Stimulated activated CD4-positive, alpha-beta T cell treated with anti-CD3 and anti-CD28 coated beads, Interleukin-4, amount 100 ng/mL, for 48 hours (primary cell): ENCODE data around the gene EFCAB10.

ENCODE experiments used
- DNase-seq, 2 donors: peaks; one replicate each; pipeline ENCODE4 v3.0.0-alpha.2; 2020; ENCODE audit warnings: low read depth in 2 of 2

Gene EFCAB10

GRCh38 chr7:105581066-105581811 lies at the start of gene EFCAB10:
TSS of gene EFCAB10 (minus strand) at chr7:105581493. CDS start at chr7:105581463, 30 bp downstream.
- DNase-seq, result peak; percentile 53 to 59

GRCh38 chr7:105625986-105626385 lies 44.7 kb upstream of the EFCAB10 start:
- no peak for DNase-seq

GRCh38 chr7:105623906-105624305 lies 42.6 kb upstream of the EFCAB10 start:
- no peak for DNase-seq

GRCh38 chr7:105623378-105623777 lies 42.1 kb upstream of the EFCAB10 start:
- DNase-seq, result no peak

- DNase-seq, result no peak
Observed at GRCh38 chr7:105622106-105622731, 40.9 kb upstream of the EFCAB10 start.

- no peak for DNase-seq
Observed at GRCh38 chr7:105621617-105622016, 40.3 kb upstream of the EFCAB10 start.

- DNase-seq, result no peak
Observed at GRCh38 chr7:105621176-105621575, 39.9 kb upstream of the EFCAB10 start.

GRCh38 chr7:105619590-105619989 lies 38.3 kb upstream of the EFCAB10 start:
- DNase-seq, result no peak

- no peak for DNase-seq
Observed at GRCh38 chr7:105618016-105618296, 36.7 kb upstream of the EFCAB10 start.

- DNase-seq, result no peak
Observed at GRCh38 chr7:105617280-105618015, 36.2 kb upstream of the EFCAB10 start.

GRCh38 chr7:105614341-105614840 lies 33.1 kb upstream of the EFCAB10 start:
- DNase-seq, result no peak

GRCh38 chr7:105613611-105614330 lies 32.5 kb upstream of the EFCAB10 start:
- no peak for DNase-seq

GRCh38 chr7:105612806-105613205 lies 31.5 kb upstream of the EFCAB10 start:
- no peak for DNase-seq

GRCh38 chr7:105611856-105612775 lies 30.8 kb upstream of the EFCAB10 start:
- no peak for DNase-seq

- no peak for DNase-seq
Observed at GRCh38 chr7:105610165-105610930, 29.1 kb upstream of the EFCAB10 start.

GRCh38 chr7:105602325-105603305 lies 21.3 kb upstream of the EFCAB10 start:
- no peak for DNase-seq

- DNase-seq, result no peak
Observed at GRCh38 chr7:105600720-105601550, 19.6 kb upstream of the EFCAB10 start.

- no peak for DNase-seq
Observed at GRCh38 chr7:105599551-105599950, 18.3 kb upstream of the EFCAB10 start.
